GM10248 (cell line): ENCODE data around the gene MSH2.

Source experiments
- CTCF ChIA-PET: fragments of 300-600 bp; sonication (Branson Sonifier 250); formaldehyde crosslinking; extraction: SDS; loops from one replicate; lab custom pipeline; 2021; ENCODE audit warnings: antibody characterized with exemption; lab: Yijun Ruan, JAX
- POLR2A ChIA-PET: fragments of 350-650 bp; sonication (Branson Sonifier 250); formaldehyde crosslinking; extraction: SDS; loops from one replicate; lab custom pipeline; 2020; ENCODE audit warnings: antibody characterized with exemption; lab: Yijun Ruan, JAX
- DNase-seq: peaks from one replicate; pipeline ENCODE4 v3.0.0; 2012; ENCODE audit errors: extremely low spot score
- CTCF ChIP-seq: IDR thresholded peaks from 2 replicates; pipeline ENCODE4 v1.5.1; 2012; ENCODE audit warnings: mild to moderate bottlenecking, low read depth; ENCODE audit errors: extremely low read depth, missing control alignments, control extremely low read depth

MSH2 gene

GRCh38 chr2:47486841-47487497 is 84.0 kb downstream of the MSH2 start:
- CTCF ChIA-PET, result interaction anchor here (0.7 to 1.4 kb wide), 5 partner anchors 8 to 49 kb away, joined by 3 to 5 read pairs (median 4); no protein-coding TSS in a partner anchor
- peak; percentile 46 for DNase-seq
- TF ChIP-seq CTCF, result no peak
- POLR2A ChIA-PET, result no interaction called here

GRCh38 chr2:47487498-47487875 is 84.5 kb downstream of the MSH2 start:
- no peak for DNase-seq
- POLR2A ChIA-PET, result no interaction called here
- CTCF ChIA-PET, result interaction anchor here (0.7 to 1.2 kb wide), 4 partner anchors 8 to 49 kb away, joined by 3 to 5 read pairs (median 4); no protein-coding TSS in a partner anchor
- no peak for TF ChIP-seq CTCF

- POLR2A ChIA-PET, result no interaction called here
- no peak for DNase-seq
- CTCF ChIA-PET, result interaction anchor here (1.2 to 1.3 kb wide), 2 partner anchors 34 to 169 kb away, joined by 3 read pairs; no protein-coding TSS in a partner anchor
- TF ChIP-seq CTCF, result no peak
Measured at GRCh38 chr2:47488870-47489584, 86.1 kb downstream of the MSH2 start.

GRCh38 chr2:47490406-47490805 is 87.5 kb downstream of the MSH2 start:
- no peak for TF ChIP-seq CTCF
- CTCF ChIA-PET, result interaction anchor here (0.7 to 1.6 kb wide), 2 partner anchors 10 to 277 kb away, joined by 3 to 4 read pairs; no protein-coding TSS in a partner anchor
- POLR2A ChIA-PET, result no interaction called here

GRCh38 chr2:47493317-47494035 is 90.5 kb downstream of the MSH2 start:
- CTCF ChIA-PET, result interaction anchor here (1.0 to 2.2 kb wide), 3 partner anchors 8 to 28 kb away, joined by 3 to 5 read pairs (median 3); no protein-coding TSS in a partner anchor
- POLR2A ChIA-PET, result no interaction called here
- no peak for DNase-seq
- TF ChIP-seq CTCF, result no peak

More at GRCh38 chr2:47490406-47490805, 87.5 kb downstream of the MSH2 start:
- DNase-seq, result no peak
